ENCODE results near the gene RAD1.

DNA sequence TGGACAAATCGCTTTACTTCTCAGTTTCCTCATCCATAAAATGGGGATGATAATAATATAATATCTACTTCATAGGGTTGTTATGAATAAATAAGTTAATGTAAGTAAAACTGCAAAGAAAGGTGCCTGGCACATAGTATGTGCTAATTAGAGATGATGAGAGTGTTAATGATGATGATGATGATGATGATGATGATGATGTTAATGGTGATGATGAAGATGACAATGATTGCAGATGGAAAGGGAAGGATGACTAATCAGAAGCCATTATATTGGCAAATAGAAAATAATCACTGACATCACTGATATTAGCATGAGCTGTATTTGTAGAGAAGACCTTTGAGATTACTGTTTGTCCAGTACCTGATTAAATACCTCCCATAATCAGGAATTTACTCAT, 20.6 kb downstream of the RAD1 start:
- TF ChIP-seq, protein P1, sequence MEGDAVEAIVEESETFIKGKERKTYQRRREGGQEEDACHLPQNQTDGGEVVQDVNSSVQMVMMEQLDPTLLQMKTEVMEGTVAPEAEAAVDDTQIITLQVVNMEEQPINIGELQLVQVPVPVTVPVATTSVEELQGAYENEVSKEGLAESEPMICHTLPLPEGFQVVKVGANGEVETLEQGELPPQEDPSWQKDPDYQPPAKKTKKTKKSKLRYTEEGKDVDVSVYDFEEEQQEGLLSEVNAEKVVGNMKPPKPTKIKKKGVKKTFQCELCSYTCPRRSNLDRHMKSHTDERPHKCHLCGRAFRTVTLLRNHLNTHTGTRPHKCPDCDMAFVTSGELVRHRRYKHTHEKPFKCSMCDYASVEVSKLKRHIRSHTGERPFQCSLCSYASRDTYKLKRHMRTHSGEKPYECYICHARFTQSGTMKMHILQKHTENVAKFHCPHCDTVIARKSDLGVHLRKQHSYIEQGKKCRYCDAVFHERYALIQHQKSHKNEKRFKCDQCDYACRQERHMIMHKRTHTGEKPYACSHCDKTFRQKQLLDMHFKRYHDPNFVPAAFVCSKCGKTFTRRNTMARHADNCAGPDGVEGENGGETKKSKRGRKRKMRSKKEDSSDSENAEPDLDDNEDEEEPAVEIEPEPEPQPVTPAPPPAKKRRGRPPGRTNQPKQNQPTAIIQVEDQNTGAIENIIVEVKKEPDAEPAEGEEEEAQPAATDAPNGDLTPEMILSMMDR (IDR thresholded peaks at IDR 0.05), result no peak
- no peak for TF ChIP-seq EP300 (IDR thresholded peaks at IDR 0.05)
- TF ChIP-seq POLR2AphosphoS5 (IDR thresholded peaks at IDR 0.05), result no peak

Data from esophagus muscularis mucosa (tissue), 4 donors.